CD8-positive, alpha-beta memory T cell (primary cell): Measurements from ENCODE around the gene MTCH1. TPM values are rescaled to one million over a fixed set of nuclear protein-coding genes. Genes with fewer than 3 reads are reported as not detected.

Experiments used
- CTCF ChIA-PET: fragments of 350-600 bp; sonication (Branson Sonifier 250); formaldehyde crosslinking; loops from one replicate; lab custom pipeline; 2021; ENCODE audit warnings: antibody characterized with exemption; lab: Charles Lee
- POLR2A ChIA-PET: fragments of 350-600 bp; sonication (Branson Sonifier 250); formaldehyde crosslinking; loops from one replicate; lab custom pipeline; 2021; ENCODE audit warnings: antibody characterized with exemption; lab: Charles Lee
- DNase-seq, 5 donors: peaks; one replicate each; pipeline versions ENCODE4 v3.0.0 to v3.0.0-alpha.2; 2020 to 2022; ENCODE audit warnings: mixed read lengths in 1 of 5
- H3K27ac ChIP-seq: one replicate; pipeline ENCODE4 v1.7.0; 2013; ENCODE audit warnings: low read depth, mild to moderate bottlenecking, low read length, moderate library complexity
- H3K27me3 ChIP-seq: 2 replicates; pipeline ENCODE4 v1.7.0; 2013; ENCODE audit warnings: low read length, mild to moderate bottlenecking; ENCODE audit not compliant: insufficient read depth, poor library complexity, severe bottlenecking
- H3K36me3 ChIP-seq: 2 replicates; pipeline ENCODE4 v1.7.0; 2013; ENCODE audit warnings: mild to moderate bottlenecking, low read length, moderate library complexity; ENCODE audit not compliant: insufficient read depth
- H3K4me1 ChIP-seq: 2 replicates; pipeline ENCODE4 v1.7.0; 2013; ENCODE audit warnings: mild to moderate bottlenecking, low read length, moderate library complexity; ENCODE audit not compliant: insufficient read depth
- H3K4me3 ChIP-seq: 2 replicates; pipeline ENCODE4 v1.7.0; 2013; ENCODE audit warnings: mild to moderate bottlenecking, low read length
- H3K9me3 ChIP-seq: 2 replicates; pipeline ENCODE4 v1.7.0; 2013; ENCODE audit warnings: mild to moderate bottlenecking, low read length
- H3K27ac Mint-ChIP-seq, 8 donors: one replicate each; pipeline ENCODE4 v1.8.0; 2020 to 2021; ENCODE audit warnings: mixed read lengths in 8 of 8, mild to moderate bottlenecking in 6 of 8, inconsistent platforms in 3 of 8, moderate library complexity in 3 of 8
- H3K27me3 Mint-ChIP-seq, 2 donors: one replicate each; pipeline ENCODE4 v1.8.0; 2020 to 2021; ENCODE audit warnings: mixed read lengths in 2 of 2, mild to moderate bottlenecking in 1 of 2, moderate library complexity in 1 of 2
- H3K36me3 Mint-ChIP-seq, 3 donors: one replicate each; pipeline ENCODE4 v1.8.0; 2020 to 2021; ENCODE audit warnings: mixed read lengths in 3 of 3, inconsistent platforms in 1 of 3, mild to moderate bottlenecking in 1 of 3
- H3K4me1 Mint-ChIP-seq, 3 donors: one replicate each; pipeline ENCODE4 v1.8.0; 2020 to 2021; ENCODE audit warnings: mixed read lengths in 3 of 3, inconsistent platforms in 1 of 3, mild to moderate bottlenecking in 1 of 3
- H3K4me3 Mint-ChIP-seq, 7 donors: one replicate each; pipeline ENCODE4 v1.8.0; 2020 to 2021; ENCODE audit warnings: mixed read lengths in 7 of 7, mild to moderate bottlenecking in 6 of 7, moderate library complexity in 4 of 7, inconsistent platforms in 2 of 7
- H3K9me3 Mint-ChIP-seq, 5 donors: one replicate each; pipeline ENCODE4 v1.8.0; 2020 to 2022; ENCODE audit warnings: mixed read lengths in 5 of 5, mild to moderate bottlenecking in 3 of 5, moderate library complexity in 2 of 5, inconsistent platforms in 1 of 5
- polyA plus RNA-seq: library from polyadenylated mRNA; unstranded; fragments of 300-500 nt; fragmentation: Illumina TruSeq; gene quantifications from one replicate; pipeline ENCODE4 v1.2.3, GENCODE V29; 2021
- total RNA-seq, 2 experiments: library from RNA; stranded (reverse); gene quantifications; one replicate each; pipeline ENCODE4 v1.2.3, GENCODE V29; 2021

The MTCH1 gene
- total and polyA plus RNA-seq, 3 experiments from 2014 or later, result 81.1 to 126 (median 116) TPM

- Histone ChIP-seq H3K27me3 (no peaks in the 10 kb centered on the region), H3K27ac (no peak overlapping the region), H3K4me1 (no peaks in the 10 kb centered on the region), H3K9me3 (no peaks in the 10 kb centered on the region), H3K36me3 (peaks cover 39% of the 10 kb centered on the region), H3K4me3 (no peak overlapping the region)
- POLR2A ChIA-PET, result no interaction called here
- peaks cover 0 to 94% (median 16%) of the 10 kb centered on the region in 3 donors for H3K36me3 Mint-ChIP-seq
- H3K4me1 Mint-ChIP-seq, result peaks cover 3 to 7% (median 6%) of the 10 kb centered on the region in 3 donors
- no peaks in the 10 kb centered on the region for H3K9me3 Mint-ChIP-seq
- no peaks in the 10 kb centered on the region for H3K27me3 Mint-ChIP-seq
- no peak overlapping the region for H3K4me3 Mint-ChIP-seq
- no peak for DNase-seq
- CTCF ChIA-PET, result no interaction called here
- no peak overlapping the region for H3K27ac Mint-ChIP-seq
Measured at GRCh38 chr6:36920049-36920448, 65.9 kb downstream of the MTCH1 start.

Other genes with a start within 250 kb of the MTCH1 start
- under 1 TPM; 0.29 to 0.59 TPM for gene CPNE5, start 146.8 kb downstream of the MTCH1 start, total RNA-seq
- gene CPNE5, start 146.8 kb downstream of the MTCH1 start, polyA plus RNA-seq, result 0.44 TPM
- 10 to 100 TPM; 66.6 to 68.8 TPM for gene PPIL1, start 111.4 kb downstream of the MTCH1 start, total RNA-seq
- gene PPIL1, start 111.4 kb downstream of the MTCH1 start, polyA plus RNA-seq, result 23.3 TPM
- 10 to 100 TPM; 37.4 to 40.0 TPM for gene C6orf89, start 100.2 kb downstream of the MTCH1 start, total RNA-seq
- gene C6orf89, start 100.2 kb downstream of the MTCH1 start, polyA plus RNA-seq, result 51.6 TPM
- under 1 TPM; 0.20 to 0.37 TPM for gene PI16, start 31.5 kb downstream of the MTCH1 start, total RNA-seq
- gene PI16, start 31.5 kb downstream of the MTCH1 start, polyA plus RNA-seq, result 13.6 TPM
- gene FGD2, start 19.5 kb upstream of the MTCH1 start, total RNA-seq, result 1 to 10 TPM; 1.2 to 1.3 TPM
- 0.53 TPM for gene FGD2, start 19.5 kb upstream of the MTCH1 start, polyA plus RNA-seq
- 10 to 100 TPM; 93.7 to 99.1 TPM for gene PIM1, start 184.0 kb upstream of the MTCH1 start, total RNA-seq
- 253 TPM for gene PIM1, start 184.0 kb upstream of the MTCH1 start, polyA plus RNA-seq